CD1c-positive myeloid dendritic cell (primary cell): Measurements from ENCODE around the gene CARD19.

Source experiments
- DNase-seq: peaks from one replicate; pipeline ENCODE4 v3.0.0-alpha.2; 2016; ENCODE audit errors: extremely low spot score

Gene CARD19

GRCh38 chr9:93133681-93134014 is 37.6 kb downstream of the CARD19 start:
- peak; percentile 90 for DNase-seq

- DNase-seq: peak; percentile 97
These were observed 38.2 kb downstream of the CARD19 start, which contains the start of gene NINJ1 for GRCh38 chr9:93134015-93134739. Gene NINJ1, minus strand, starts transcription at chr9:93134251. Its CDS starts 34 bp downstream, at chr9:93134217.

DNA sequence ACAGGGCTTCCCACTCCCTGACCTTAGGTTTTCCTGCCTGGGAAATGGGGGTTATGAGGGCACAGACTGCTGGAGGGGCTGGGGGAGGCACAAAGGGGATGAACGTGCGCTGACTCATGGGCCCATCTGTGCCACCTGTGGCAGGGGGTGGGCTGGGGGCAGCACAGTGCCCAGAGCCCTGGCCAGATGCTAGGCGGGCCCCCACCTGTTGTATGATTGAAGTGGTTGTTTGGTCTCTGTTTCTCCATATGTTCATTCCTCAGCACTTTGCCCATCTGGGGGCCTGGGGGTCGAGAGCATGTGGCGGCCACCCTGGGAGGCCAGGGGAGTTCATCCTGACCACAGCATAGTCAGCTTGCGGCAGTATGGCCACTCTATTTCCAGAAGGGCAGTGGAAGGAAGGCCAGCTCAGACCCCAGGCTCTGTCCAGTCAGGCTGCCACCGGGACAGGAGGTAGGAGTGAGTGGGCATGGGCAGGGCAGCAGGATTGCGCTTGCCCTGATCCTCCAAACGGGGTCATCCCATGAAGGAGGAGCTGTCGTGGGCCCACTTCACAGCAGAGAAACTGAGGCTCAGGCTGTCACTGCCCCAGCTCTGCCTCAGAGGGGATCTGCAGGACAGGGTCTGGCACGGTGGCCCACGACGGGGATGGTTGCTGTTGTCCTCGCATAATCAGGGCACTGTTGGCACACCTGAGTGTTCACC is 38.9 kb downstream of the CARD19 start:
- no peak for DNase-seq

- DNase-seq: peak; percentile 35
These were observed 40.0 kb downstream of the CARD19 start for GRCh38 chr9:93136011-93136440.

DNA sequence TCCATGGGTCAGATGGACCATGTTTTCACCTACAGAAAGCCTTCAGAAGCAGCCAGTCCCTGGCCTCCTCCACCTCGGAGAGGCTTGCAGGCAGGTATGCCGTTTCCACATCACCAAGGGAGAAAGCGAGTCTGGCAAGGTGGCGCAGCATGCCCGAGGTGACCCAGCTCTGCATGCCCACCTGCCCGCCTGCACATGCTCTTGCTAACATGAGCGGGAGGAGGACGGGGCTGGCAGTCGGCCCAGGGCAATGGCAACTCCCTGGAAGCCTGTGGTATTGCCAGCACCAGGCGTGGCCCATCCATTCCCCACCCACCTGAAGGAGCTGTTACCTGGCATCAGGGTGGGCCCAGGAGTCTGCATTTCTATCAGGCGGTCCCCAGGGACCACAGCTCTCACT is 41.3 kb downstream of the CARD19 start:
- no peak for DNase-seq

GRCh38 chr9:93138171-93138764 is 42.3 kb downstream of the CARD19 start:
- no peak for DNase-seq

GRCh38 chr9:93139365-93140182 is 43.6 kb downstream of the CARD19 start:
- no peak for DNase-seq

DNA sequence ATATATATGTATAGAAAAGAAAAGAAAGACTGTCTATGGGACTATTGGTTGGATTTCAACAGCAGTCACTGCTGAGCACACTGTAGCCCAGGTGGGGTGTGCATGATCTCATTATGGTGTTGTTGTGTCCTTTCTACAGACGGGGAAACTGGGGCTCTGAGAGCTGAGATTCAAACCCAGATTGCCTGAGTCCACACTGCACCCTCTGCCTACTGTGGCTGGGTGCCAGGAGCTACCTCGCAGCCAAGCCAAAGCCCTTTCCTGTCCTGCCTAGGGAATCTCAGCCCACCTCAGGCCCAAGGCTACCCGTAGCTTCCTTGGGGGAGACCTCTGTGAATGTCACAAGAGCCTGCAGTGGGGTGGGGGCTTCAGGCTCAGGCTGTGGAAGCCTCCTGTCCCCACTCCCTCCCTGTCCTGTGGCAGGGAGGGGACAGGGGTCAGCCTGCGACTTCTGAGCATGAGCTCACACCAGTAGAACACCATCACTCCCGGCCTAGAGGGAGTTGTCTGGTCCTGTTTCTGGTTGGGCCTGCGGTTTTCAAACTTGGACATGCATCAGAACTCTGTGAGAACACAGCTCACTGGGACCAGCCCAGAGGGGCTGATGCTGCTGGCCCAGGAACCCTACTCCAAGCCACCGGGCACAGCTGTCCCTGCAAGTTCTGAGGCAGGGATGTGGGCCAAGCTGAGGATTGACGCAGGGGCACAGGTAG is 45.9 kb downstream of the CARD19 start:
- no peak for DNase-seq

GRCh38 chr9:93143830-93144530 is 48.0 kb downstream of the CARD19 start:
- no peak for DNase-seq

GRCh38 chr9:93146696-93147095 is 50.7 kb downstream of the CARD19 start:
- peak; percentile 61 for DNase-seq

GRCh38 chr9:93147632-93148031 is 51.6 kb downstream of the CARD19 start:
- no peak for DNase-seq

DNA sequence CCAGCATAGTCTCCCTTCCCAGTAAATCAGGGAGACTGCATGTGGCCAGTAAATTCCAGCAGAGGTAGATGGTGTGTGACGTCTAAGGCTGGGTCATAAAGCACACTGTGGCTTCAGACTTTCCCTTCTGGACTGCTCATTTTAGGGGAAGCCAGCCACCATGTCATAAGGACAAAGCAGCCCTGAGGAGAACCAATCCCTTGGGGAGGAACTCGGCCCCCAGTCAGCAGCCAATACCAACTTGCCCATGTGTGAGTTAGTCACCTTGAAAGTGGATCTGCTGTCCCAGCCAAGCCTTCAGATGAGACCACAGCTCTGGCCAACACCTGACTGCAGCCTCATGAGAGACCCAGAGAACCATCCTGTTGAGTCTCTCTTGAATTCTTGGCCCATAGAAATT is 52.7 kb downstream of the CARD19 start:
- DNase-seq: peak; percentile 57

- peak; percentile 79 for DNase-seq
These were observed 53.3 kb downstream of the CARD19 start for GRCh38 chr9:93149361-93149760.

DNA sequence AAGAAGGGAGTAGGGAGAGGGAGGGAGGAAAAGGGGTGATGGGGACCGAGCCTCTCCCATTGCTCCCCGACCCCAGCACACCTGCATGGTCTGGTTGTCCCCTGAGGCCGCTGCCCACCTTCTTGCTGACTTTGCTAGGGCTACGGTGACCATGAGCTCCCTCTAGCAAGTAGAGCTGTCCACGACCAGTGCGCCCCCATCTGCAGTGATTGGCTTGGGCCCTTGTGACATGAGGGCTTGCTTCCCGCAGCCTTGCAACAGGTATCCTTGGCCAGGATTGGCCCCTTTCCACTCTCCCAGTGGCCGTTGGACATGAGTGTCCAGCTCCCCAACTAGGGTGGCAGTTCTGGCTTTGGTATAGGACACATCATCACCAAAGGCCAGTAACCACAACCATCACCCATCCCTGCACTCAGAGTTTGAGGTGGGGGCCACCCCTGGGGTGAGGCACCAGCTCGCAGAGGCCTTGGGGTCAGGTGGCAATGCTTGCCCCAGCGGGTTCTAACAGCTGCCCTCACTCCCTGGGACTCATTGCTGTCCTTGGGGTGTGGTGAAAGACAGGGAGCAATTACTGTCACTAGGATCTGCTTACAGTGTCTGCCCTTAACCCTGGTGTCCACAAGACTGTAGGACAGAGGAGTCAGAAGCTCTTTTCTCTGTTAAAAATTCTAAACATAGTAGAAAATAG is 55.2 kb downstream of the CARD19 start:
- DNase-seq: no peak

- DNase-seq: peak; percentile 71
These were observed 58.4 kb downstream of the CARD19 start for GRCh38 chr9:93154293-93154903.

DNA sequence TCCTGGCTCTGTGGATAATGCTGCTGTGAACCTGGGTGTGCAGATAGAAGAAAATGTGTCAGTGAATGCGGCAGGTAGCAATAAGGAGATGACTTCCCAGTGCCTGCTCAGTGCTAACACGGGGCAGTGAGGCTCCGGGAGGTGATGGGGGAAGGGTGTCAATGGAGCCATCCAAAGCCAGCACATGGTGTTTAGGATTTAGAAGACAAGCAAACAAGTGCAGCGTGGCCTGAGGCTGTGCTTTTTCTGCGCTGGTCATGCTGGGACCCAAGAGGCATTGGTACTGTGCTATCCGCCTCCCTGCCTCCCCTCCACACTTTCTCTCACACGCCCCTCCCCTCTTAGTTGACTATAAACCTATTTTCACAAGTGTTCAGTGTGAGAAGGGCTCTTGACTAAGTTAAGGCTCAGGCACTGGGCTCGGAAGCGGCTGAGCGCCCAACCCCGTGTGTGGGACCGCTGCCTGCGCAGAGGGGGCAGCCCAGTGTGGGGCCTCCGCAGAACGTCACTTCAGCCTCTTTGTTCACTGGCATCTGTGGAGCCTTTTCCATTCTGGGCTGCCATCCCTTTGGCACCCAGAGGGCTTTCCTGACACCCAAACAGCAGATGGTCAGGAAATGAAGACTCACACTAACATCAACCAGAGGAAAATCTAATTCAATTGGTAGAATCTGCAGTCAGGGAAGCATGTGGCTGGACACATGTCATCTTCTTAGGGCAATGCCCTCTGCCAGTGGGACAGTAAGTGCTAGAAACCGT is 59.9 kb downstream of the CARD19 start:
- DNase-seq: no peak

DNA sequence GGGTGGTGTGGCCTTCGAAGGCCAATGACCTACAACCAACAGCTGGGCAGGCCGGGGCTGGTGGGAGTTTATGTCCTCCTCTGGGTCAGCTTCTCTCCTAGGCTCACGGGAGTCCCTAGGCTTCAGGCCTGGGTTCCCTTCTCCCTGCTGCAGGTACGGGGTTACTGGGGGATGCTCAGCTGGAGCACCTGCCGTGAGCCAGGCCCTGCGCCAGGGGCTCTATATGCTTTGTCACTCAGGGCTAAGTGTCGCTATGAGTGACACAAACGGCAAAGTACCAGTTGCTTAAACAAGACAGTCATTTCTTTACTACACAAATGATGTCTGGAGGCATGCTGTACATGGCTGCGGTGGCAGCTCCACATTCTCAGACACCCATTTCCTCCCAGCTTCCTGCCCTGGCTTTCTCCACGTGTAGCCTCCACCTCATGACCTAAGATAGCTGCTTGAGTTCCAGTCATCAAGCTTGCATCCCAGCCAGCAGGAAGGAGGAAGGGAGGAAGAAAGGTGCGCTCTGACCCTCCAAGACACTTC is 60.5 kb downstream of the CARD19 start:
- peak; percentile 20 for DNase-seq

GRCh38 chr9:93159601-93160471 is 63.8 kb downstream of the CARD19 start:
- peak; percentile 84 for DNase-seq
